GM12891 (cell line): Measurements from ENCODE around the gene EGF.

ENCODE experiments used
- POLR2A ChIP-seq: IDR thresholded peaks from 2 replicates; pipeline ENCODE4 v1.6.1; 2011; ENCODE audit warnings: low read depth, low read length, control low read depth
- POLR2AphosphoS5 ChIP-seq: IDR thresholded peaks from 2 replicates; pipeline ENCODE4 v1.6.1; 2011; ENCODE audit warnings: low read depth, low read length, control low read depth

DNA sequence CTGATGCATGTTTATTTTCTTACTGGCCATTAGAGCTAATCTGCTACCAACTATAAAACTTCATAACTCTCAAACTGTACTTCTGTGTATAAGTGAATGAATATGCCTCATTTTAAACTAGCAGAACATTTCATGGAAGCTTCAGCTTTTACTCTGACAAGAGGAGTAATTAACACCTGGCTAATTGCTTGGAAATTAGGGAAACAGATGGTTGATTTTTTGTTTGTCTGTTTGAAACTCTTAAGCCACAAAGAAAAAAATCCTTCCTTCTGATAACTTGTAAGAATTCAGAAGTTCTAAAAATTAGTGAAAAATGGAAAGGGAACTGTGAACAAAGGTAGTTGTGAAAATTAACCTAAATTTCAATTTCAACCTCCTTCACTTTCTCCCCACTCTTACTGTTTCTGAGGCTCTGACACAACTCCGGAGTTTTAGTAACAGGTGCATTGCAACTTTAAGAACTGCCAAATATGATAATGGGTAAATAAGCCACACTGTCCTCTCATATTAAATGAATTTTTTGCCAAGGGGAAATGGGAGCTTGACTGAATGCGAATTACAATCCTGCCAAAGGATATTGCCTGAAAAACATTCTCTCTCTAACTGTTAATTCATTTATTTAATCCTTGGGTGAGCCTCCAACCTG lies 1.0 kb downstream of the EGF start:
- TF ChIP-seq POLR2A (no peak), POLR2AphosphoS5 (no peak)
